Measurements from ENCODE around the gene RPS26.

GRCh38 chr12:56004211-56004610, 37.5 kb upstream of the RPS26 start:
- no peak for TF ChIP-seq POLR2A (IDR thresholded peaks at IDR 0.05)
- TF ChIP-seq CTCF (IDR thresholded peaks at IDR 0.05), result no peak

All from prostate gland (tissue), 2 donors.